SK-N-SH (cell line): ENCODE data around the gene AMELX.

Source experiments
- CTCF ChIP-seq: fragments of 200-600 bp; sonication (generic); IDR thresholded peaks from 2 replicates; pipeline ENCODE4 v1.6.1; 2017; ENCODE audit warnings: antibody characterized with exemption, mild to moderate bottlenecking, moderate library complexity
- FOXM1 ChIP-seq: IDR thresholded peaks from 2 replicates; pipeline ENCODE4 v1.4.0; 2012; ENCODE audit warnings: low read depth, mild to moderate bottlenecking
- IRF3 ChIP-seq: fragments of 150-350 bp; IDR thresholded peaks from 2 replicates; pipeline ENCODE4 v1.6.1; 2016; ENCODE audit warnings: mild to moderate bottlenecking, low read depth, low read length
- MAX ChIP-seq: IDR thresholded peaks from 2 replicates; pipeline ENCODE4 v1.4.0; 2012; ENCODE audit warnings: low read depth
- POLR2AphosphoS5 ChIP-seq: IDR thresholded peaks from 2 replicates; pipeline ENCODE4 v1.6.1; 2012; ENCODE audit warnings: low read depth, low read length
- RAD21 ChIP-seq: IDR thresholded peaks from 2 replicates; pipeline ENCODE4 v1.6.1; 2012; ENCODE audit warnings: mild to moderate bottlenecking, low read length
- SMC3 ChIP-seq: IDR thresholded peaks from 2 replicates; pipeline ENCODE4 v1.6.1; 2012; ENCODE audit warnings: low read depth, low read length, improper control_type of control experiment
- TF ChIP-seq, protein P1 (sequence below): fragments of 150-350 bp; IDR thresholded peaks from 2 replicates; pipeline ENCODE4 v1.6.1; 2017; ENCODE audit warnings: antibody characterized with exemption, low read length, low read depth, borderline replicate concordance

DNA sequence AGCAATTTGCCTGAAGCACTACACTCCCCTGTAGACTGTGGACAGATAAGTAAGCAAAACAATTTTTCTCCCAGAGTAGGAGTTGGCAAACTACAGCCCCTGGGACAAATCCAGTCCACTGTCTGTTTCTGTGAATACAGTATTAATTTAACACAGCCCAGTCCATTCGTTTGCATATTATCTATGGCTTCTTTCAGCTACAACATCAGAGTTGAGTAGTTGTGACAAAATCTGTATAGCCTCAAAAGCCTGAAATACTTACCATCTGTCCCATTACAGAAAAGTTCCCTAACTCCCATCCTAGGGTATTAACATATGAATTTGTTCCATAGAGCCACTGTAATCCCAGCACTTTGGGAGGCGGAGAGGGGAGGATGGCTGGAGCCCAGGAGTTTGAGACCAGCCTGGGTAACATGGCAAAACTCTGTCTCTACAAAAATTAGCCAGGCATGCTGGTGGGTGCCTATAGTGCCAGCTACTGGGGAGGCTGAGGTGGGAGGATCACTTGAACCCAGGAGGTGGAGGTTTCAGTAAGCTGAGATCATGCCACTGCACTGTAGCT, 53.0 kb downstream of the AMELX start:
- TF ChIP-seq, protein P1, sequence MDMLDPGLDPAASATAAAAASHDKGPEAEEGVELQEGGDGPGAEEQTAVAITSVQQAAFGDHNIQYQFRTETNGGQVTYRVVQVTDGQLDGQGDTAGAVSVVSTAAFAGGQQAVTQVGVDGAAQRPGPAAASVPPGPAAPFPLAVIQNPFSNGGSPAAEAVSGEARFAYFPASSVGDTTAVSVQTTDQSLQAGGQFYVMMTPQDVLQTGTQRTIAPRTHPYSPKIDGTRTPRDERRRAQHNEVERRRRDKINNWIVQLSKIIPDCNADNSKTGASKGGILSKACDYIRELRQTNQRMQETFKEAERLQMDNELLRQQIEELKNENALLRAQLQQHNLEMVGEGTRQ = no peak
- no peak for TF ChIP-seq CTCF
- no peak for TF ChIP-seq POLR2AphosphoS5
- no peak for TF ChIP-seq FOXM1
- TF ChIP-seq IRF3 = no peak
- no peak for TF ChIP-seq SMC3
- no peak for TF ChIP-seq RAD21
- TF ChIP-seq MAX = no peak
